GM18517 (cell line): ENCODE results near the gene IFI30.

Source experiments
- ATAC-seq: cut with Tn5 transposase; IDR thresholded peaks from one replicate; pipeline ENCODE4 v1.9.1; 2021; ENCODE audit warnings: mild to moderate bottlenecking, moderate library complexity; ENCODE audit not compliant: unreplicated experiment

Gene IFI30

DNA sequence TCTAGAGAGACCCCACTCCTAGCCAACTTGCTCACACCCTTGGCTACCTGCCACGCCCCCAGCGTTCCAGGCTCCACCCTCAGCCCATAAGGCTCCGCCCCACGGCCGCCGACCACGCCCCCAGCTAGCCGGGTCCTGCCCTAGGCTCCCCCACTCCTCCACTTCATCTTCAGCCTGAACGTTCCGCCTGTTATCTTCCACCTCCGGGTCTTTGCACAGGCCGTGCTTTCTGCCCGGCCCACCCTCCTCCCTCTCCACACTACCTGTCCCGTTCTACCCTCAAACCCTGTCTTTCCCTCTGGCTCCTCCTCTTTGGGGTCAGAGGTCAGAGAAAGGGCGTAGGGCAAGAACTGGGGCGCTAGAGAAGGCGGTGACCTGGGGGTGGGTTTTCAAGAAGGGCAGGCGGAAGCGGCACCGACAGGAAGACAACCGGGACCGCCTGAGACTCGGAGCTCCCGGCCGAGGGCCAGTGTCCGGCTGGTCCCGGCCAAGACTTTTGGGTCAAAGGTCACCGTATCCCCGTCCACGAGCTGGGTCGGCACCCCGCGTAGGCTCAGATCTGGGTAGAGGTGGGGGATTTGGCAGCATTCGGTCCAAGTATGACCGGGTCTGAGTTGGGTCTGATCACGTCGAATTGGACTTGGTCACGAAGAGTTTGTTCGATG, 50.4 kb downstream of the IFI30 start:
- ATAC-seq, result no peak

DNA sequence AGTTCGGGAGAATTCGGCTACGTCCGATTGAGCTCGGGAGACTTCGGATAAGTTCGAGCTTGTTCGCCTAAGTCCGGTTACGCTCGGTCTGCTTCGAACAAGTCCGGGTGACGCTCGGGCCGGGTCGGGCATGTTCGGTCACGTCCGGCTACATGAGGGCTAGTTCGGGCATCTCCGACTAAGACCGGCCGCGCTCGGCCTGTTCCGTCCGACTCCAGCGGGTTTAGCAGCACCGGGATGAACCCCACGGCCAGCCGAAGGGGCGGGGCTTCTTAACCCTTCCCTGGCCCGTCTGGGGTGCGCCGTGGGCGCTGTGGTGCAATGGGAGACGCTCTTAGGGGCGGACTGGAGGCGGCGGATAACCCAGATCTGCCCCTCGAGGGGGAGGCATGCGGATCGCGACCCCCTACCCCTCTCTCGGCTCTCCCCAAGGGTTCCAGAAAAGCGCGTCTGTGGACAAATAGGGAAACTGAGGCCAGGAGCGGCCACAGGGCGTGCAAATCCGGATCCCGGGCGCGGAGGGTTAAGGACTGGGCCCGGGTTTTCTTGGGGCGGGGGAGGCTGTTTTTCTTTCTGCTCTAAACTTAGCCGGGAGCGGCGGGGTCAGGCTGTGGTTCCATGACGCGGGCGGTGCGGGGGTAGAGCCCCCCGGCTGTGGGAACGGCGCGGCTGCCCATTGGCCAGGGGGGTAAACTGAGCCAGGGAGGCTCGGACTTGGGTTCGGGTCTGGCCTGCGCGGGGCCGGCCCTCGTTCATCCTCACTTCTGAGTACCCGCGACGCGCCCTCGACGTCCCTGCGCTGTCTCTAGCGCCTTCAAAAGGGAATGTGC, 51.1 kb downstream of the IFI30 start:
- ATAC-seq, result peak; percentile 84

DNA sequence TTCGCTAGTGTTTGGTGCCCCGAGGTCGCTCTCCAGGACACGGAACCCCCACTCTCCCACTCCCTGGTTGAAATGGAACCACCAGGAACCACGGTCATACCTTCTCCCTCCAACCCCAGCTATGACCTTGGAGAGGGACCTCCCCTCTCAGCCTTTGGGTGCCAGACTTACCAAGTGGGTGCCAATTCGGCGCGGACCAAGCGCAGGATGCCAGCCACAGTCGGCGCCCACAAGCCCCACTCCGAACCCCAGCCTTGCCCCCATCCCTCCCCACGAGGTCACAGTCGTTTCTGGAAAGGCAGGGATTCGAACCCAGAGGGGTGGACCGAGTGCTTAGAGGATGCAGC, 51.7 kb downstream of the IFI30 start:
- ATAC-seq, result no peak

DNA sequence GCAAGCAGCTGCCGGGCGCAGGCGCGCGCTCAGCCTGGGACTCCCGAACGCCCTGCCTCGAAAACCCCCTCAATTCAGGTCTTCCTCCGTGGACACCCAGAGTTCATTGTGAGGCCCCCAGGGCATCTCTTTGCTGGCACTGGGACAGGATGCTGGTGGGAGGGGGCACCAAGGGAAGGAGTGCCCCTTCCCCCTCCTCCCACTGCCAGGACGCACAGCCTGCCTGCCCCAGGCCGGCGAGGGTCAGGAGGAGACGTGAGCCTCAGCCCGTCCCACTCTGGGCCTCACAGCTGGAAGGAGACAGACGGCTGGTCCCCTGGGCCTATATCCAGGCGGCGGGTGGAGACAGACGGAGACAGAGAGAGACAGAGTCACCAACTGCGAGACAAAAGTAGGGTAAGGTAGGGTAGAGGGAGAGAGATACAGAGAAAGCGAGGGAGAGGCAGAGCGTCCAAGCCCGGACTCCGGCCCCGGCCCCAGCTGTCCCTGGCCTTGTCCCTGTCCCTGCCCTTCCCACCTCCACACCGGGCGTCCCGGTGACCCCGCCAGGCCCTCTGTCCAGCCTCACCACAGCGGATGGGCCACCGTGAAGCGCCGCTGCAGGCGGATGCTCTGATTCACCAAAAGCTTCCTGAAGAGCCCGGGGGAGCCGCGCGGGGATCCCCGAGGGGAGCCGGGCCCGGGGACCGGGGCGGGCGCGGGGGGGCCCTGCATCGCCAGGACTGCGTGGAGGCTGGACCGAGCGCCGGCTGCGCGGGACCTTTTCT, 52.3 kb downstream of the IFI30 start, which contains the start of gene PDE4C:
Gene PDE4C, minus strand, starts transcription at position 737 of the 767 bp plus-strand sequence. Its CDS starts 23 bp downstream, at position 714.
- ATAC-seq, result no peak

DNA sequence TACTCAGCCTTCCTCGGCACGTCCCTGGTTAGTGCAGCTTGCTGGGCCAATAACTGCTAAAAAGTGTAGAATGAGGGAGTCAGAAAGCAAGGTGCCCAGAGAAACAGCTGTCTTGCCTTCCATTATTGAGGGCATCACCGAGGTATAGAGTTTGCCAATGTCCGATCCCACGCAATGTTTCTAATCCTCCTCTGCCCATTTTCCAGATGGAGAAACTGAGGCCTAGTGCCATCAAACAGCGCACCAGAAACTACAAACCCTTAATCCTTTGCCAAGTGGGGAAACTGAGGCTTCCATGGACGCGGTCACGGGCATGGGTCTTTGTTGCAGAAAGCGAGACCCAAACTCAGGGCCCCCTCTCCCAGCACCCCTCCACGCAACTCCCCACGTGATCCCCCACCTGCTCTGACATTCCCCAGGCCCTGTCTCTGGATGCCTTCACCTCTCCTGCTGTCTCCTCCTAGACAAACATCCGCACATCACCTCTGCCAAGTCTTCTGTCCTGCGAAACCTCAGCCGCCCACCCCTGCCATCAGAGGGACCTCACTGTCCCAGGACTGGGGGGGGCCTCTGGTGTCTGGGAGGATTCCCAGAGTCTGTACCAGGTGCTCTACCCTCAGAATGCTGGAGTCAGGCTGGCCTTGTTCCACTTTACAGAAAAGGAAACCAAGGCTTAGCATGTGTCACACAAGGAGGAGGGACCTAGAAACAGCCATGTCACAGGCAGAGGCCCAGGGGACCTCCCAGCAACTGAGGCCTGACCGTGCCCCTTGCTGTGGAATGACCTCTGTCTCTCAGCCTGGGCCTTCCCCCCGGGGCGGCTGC, 53.6 kb downstream of the IFI30 start:
- no peak for ATAC-seq
